ENCODE results near the gene CMKLR1. TPM values are rescaled to one million over a fixed set of nuclear protein-coding genes. Genes with fewer than 3 reads are reported as not detected.

CMKLR1 gene
- total and polyA plus RNA-seq, 9 donors, result 1.4 to 28.3 (median 3.1) TPM

GRCh38 chr12:108312073-108312659 lies 26.9 kb downstream of the CMKLR1 start:
- DNase-seq, result no peak
- Histone ChIP-seq H3K36me3 (no peaks in the 10 kb centered on the region), H3K4me1 (ENCODE audit: insufficient read depth) (no peaks in the 10 kb centered on the region), H3K27ac (no peak overlapping the region), H3K4me3 (no peak overlapping the region), H3K9me3 (no peaks in the 10 kb centered on the region), H3K27me3 (no peaks in the 10 kb centered on the region)
- WGBS, 3 donors, result 68 to 75% (median 72%) methylated on average over 7 of the region's 7 CpGs
- intact Hi-C loops (cut with DNase I), result no loop called here
- TF ChIP-seq, protein P1, sequence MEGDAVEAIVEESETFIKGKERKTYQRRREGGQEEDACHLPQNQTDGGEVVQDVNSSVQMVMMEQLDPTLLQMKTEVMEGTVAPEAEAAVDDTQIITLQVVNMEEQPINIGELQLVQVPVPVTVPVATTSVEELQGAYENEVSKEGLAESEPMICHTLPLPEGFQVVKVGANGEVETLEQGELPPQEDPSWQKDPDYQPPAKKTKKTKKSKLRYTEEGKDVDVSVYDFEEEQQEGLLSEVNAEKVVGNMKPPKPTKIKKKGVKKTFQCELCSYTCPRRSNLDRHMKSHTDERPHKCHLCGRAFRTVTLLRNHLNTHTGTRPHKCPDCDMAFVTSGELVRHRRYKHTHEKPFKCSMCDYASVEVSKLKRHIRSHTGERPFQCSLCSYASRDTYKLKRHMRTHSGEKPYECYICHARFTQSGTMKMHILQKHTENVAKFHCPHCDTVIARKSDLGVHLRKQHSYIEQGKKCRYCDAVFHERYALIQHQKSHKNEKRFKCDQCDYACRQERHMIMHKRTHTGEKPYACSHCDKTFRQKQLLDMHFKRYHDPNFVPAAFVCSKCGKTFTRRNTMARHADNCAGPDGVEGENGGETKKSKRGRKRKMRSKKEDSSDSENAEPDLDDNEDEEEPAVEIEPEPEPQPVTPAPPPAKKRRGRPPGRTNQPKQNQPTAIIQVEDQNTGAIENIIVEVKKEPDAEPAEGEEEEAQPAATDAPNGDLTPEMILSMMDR (IDR thresholded peaks at IDR 0.05), result no peak
- TF ChIP-seq POLR2A (IDR thresholded peaks at IDR 0.05) (no peak), EP300 (IDR thresholded peaks at IDR 0.05) (no peak)

- H3K27ac ChIP-seq, result no peak overlapping the region
- no peak for DNase-seq
- TF ChIP-seq, protein P1 (IDR thresholded peaks at IDR 0.05), result no peak
- TF ChIP-seq POLR2A (IDR thresholded peaks at IDR 0.05), result no peak
- TF ChIP-seq EP300 (IDR thresholded peaks at IDR 0.05), result no peak
- no peaks in the 10 kb centered on the region for H3K27me3 ChIP-seq
- no peak overlapping the region for H3K4me3 ChIP-seq
- H3K36me3 ChIP-seq, result no peaks in the 10 kb centered on the region
- intact Hi-C loops (cut with DNase I), result no loop called here
- no peaks in the 10 kb centered on the region for H3K9me3 ChIP-seq
- H3K4me1 ChIP-seq (ENCODE audit: insufficient read depth), result no peaks in the 10 kb centered on the region
- 79 to 87% (median 84%) methylated on average over 4 of the region's 4 CpGs for WGBS, 3 donors
Observed at GRCh38 chr12:108311605-108312004, 27.5 kb downstream of the CMKLR1 start.

- Histone ChIP-seq H3K4me3 (no peak overlapping the region), H3K9me3 (no peaks in the 10 kb centered on the region), H3K4me1 (ENCODE audit: insufficient read depth) (no peaks in the 10 kb centered on the region), H3K36me3 (no peaks in the 10 kb centered on the region), H3K27me3 (no peaks in the 10 kb centered on the region), H3K27ac (no peak overlapping the region)
- 11 to 26% (median 23%) methylated on average over 6 of the region's 6 CpGs for WGBS, 3 donors
- intact Hi-C loops (cut with DNase I), result no loop called here
- no peak for TF ChIP-seq EP300 (IDR thresholded peaks at IDR 0.05)
- TF ChIP-seq, protein P1 (IDR thresholded peaks at IDR 0.05), result no peak
- no peak for TF ChIP-seq POLR2A (IDR thresholded peaks at IDR 0.05)
- DNase-seq, result no peak
Observed at GRCh38 chr12:108310489-108310888, 28.6 kb downstream of the CMKLR1 start.

- H3K4me1 ChIP-seq (ENCODE audit: insufficient read depth), result no peaks in the 10 kb centered on the region
- no peaks in the 10 kb centered on the region for H3K36me3 ChIP-seq
- no peaks in the 10 kb centered on the region for H3K27me3 ChIP-seq
- H3K9me3 ChIP-seq, result no peaks in the 10 kb centered on the region
- intact Hi-C loops (cut with DNase I), result no loop called here
- 72 to 83% (median 82%) methylated on average over 2 of the region's 2 CpGs for WGBS, 3 donors
- DNase-seq, result no peak
- H3K27ac ChIP-seq, result no peak overlapping the region
- H3K4me3 ChIP-seq, result no peak overlapping the region
- TF ChIP-seq POLR2A (IDR thresholded peaks at IDR 0.05), result no peak
- TF ChIP-seq, protein P1 (IDR thresholded peaks at IDR 0.05), result no peak
- TF ChIP-seq EP300 (IDR thresholded peaks at IDR 0.05), result no peak
Observed at GRCh38 chr12:108309674-108310312, 29.3 kb downstream of the CMKLR1 start.
